ENCODE results near the gene ACOT11. TPM values are rescaled to one million over a fixed set of nuclear protein-coding genes. Genes with fewer than 3 reads are reported as not detected.
"Not testable (repeated sequence)": the region's sequence is repeated elsewhere in the genome, so short reads cannot be mapped to it uniquely, and the experiment has no call there.

Gene ACOT11
- 2.0 TPM in 2 replicates for total RNA-seq

GRCh38 chr1:54547601-54548388 is at the start of gene ACOT11:
Gene ACOT11 (plus strand): TSS chr1:54548228. CDS start chr1:54548310, 82 bp downstream.
- intact Hi-C loops (cut with micrococcal nuclease): no loop called here

DNA sequence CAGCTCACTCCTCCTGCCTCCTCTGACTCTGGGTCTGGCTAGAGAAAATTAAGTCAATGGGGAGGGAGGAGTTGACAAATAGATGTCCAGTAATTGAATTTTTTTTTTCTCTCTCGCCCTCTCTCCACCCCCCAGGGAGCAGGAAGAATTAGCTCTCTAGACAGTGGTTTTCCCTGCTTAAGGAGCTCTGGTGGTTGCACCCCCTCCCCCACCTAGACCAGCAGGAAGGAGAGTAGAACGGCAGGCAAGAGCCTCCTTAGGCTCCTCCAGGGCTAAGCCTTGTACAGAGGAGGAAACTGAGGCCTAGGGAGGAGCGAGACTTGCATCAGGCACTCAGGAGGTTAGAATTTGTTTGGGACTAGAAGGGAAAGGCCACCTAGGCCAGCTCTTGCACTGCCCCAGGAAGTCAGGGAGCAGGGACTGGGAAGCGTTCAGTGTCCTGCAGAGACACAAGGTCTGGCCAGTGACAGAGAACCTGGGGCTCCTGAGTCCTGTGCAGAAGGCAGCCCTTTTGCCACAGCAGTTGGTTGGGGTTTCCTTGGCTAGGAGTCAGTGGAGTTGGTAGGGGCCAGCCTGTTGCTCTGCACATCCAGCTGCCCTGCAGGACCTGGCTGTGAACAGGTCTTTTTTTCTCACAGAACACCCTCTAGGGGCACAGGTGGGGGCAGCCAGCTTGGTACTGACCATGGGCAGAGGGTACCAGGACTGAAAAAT is 49.5 kb upstream of the ACOT11 start:
- intact Hi-C loops (cut with micrococcal nuclease): no loop called here

DNA sequence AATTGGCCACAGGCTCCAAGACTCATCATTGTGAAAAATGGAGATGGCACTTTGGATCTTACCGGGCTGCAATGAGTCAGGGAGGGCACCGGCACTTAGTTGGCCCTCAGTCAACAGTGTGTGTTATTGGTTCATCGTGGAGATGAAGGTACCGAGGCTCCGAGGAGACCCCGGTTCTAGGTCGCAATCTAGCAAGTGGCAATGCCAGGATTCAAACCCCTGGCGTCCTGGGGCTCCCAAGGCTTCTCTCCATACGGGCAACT is 49.0 kb upstream of the ACOT11 start:
- intact Hi-C loops (cut with micrococcal nuclease): no loop called here

- intact Hi-C loops (cut with micrococcal nuclease): no loop called here
Measured at GRCh38 chr1:54499360-54500106, 48.5 kb upstream of the ACOT11 start.

DNA sequence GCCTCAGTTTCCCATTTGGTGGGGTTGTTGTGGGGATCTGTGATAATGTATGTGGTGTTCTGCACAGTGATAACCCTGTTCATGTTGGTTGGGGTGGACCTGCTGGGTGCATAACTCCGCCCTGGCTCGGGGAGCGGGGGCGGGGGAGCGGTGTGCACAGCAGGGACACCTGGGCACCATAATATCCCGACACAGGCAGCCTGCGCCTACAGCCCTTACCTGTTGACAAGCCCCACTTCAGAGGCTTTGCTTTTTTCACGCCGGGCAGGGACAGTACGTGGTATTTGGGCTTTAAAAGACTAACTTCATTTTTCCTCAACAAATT is 48.0 kb upstream of the ACOT11 start:
- intact Hi-C loops (cut with micrococcal nuclease): no loop called here

- intact Hi-C loops (cut with micrococcal nuclease): no loop called here
Measured at GRCh38 chr1:54501849-54502248, 46.2 kb upstream of the ACOT11 start.

- intact Hi-C loops (cut with micrococcal nuclease): no loop called here
Measured at GRCh38 chr1:54502342-54502741, 45.7 kb upstream of the ACOT11 start.

DNA sequence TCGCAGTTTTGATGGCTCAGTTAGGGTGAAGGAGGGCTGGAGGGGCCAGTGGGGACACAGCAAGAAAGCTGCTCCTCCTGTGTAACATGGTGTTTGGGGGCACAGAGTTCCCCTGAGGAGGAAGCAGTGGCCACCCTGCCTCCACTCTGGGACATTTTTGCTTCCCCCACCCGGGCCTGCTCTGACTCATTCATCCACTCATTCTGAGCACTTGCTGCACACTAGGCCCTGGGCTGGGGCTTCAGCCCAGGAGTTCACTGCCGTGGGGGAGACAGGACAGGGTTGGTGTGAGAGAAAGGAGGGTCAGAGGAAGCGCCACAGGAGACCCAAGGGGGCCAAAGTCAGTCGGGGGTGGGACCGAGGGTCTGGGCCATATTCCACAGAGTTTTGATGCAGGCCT is 41.4 kb upstream of the ACOT11 start:
- intact Hi-C loops (cut with micrococcal nuclease): no loop called here

GRCh38 chr1:54507033-54507870 is 40.8 kb upstream of the ACOT11 start:
- intact Hi-C loops (cut with micrococcal nuclease): no loop called here

- intact Hi-C loops (cut with micrococcal nuclease): no loop called here
Measured at GRCh38 chr1:54510715-54511270, 37.2 kb upstream of the ACOT11 start.

DNA sequence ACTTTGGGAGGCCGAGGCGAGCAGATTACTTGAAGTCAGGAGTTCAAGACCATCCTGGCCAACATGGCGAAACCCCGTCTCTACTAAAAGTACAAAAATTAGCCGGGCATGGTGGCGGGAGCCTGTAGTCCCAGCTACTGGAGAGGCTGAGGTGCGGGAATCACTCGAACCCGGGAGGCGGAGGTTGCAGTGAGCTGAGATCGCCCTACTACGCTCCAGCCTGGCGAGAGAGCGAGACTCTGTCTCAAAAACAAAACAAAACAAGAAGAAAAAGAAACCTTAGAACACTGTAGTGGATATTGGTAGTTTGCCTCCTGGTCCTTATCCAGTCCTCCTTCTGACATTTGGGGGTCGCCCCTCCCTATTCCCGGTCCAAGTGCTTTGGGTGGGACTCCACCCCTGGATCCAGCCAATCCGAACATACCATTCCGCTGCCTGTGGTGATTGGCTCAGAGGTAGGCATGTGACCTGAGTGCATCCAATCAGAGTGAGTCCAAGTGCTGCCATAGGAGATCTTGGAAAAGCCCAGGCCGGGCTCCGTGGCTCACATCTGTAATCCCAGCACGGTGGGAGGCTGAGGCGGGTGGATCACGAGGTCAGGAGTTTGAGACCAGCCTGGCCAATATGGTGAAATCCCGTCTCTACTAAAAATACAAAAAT is 34.0 kb upstream of the ACOT11 start:
- intact Hi-C loops (cut with micrococcal nuclease): not testable (repeated sequence)

GRCh38 chr1:54516249-54516920 is 31.6 kb upstream of the ACOT11 start:
- intact Hi-C loops (cut with micrococcal nuclease): no loop called here

GRCh38 chr1:54517496-54517895 is 30.5 kb upstream of the ACOT11 start:
- intact Hi-C loops (cut with micrococcal nuclease): no loop called here

DNA sequence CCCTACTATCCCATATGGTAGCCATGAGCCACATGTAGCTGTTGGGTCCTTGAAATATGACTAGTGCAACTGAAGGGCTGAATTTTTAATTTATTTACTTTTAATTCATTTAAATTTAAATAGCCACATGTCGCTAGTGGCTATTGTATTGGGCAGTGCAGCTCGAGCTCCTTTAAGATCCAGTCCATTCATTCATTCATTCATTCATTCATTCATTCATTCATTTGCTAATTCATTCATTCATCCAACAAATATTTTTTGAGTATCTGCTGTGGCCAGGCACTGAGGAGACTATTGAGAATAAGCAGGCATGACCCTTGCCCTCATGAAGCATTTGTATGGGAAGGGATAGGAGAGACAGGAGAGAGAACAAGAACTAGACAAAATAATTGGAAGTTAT is 29.5 kb upstream of the ACOT11 start:
- intact Hi-C loops (cut with micrococcal nuclease): no loop called here

- intact Hi-C loops (cut with micrococcal nuclease): no loop called here
Measured at GRCh38 chr1:54519709-54520108, 28.3 kb upstream of the ACOT11 start.

DNA sequence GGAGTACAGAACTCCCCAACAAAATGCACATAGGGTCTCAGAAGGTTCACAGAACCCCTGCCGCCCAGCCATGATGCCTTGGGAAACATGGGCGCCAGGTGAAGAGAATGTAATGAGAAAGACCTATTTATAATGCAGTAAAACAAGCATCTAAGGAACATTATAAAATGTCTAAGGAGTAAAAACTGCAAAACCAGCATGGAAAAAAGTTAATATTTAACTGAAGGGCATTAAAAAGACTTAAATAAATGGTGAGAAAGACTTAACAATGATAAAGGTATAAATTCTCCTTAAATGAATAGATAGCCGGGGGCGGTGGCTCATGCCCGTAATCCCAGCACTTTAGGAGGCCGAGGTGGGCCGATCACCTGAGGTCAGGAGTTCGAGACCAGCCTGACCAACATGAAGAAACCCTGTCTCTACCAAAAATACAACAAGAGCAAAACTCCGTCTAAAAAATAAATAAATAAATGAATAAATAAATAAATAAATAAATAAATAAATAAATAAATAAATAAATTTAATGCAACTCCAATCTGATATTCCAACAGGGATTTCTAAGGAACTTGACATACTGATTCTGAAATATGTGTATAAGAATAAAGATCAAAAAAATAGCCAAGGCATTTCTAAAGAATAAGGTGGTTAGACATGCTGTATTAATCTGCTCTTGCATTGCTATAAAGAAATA is 27.3 kb upstream of the ACOT11 start:
- intact Hi-C loops (cut with micrococcal nuclease): no loop called here

DNA sequence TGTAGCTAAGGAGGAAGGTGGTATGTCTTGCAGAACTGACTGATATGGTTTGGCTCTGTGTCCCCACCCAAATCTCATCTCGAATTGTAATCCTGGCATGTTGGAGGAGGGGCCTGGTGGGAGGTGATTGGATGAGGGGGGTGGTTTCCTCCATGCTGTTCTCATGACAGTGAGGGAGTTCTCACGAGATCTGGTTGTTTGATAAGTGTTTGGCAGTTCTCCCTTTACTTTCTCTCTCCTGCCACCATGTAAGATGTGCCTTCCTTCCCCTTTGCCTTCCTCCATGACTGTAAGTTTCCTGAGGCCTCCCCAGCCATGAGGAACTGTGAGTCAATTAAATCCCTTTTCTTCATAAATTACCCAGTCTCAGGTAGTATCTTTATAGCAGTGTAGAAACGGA is 21.5 kb upstream of the ACOT11 start:
- intact Hi-C loops (cut with micrococcal nuclease): not testable (repeated sequence)

DNA sequence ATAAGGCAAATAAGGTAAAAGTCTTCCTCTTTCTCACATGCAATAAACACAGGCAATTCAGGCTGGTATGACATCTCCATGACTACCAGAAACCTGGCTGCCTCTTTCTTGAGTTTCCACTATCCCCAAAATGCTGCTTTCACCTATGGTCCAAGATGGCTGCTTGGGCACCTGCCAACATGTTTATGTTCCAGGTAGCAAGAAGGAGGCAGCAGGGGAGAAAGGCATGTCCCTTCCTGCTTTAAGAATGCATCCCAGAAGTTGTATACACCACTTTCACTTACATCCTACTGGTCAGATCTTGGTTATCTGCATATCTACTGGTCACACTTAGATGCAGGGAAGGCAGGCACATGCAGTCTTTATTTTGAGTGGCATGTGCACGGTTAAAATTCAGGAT is 19.4 kb upstream of the ACOT11 start:
- intact Hi-C loops (cut with micrococcal nuclease): no loop called here

DNA sequence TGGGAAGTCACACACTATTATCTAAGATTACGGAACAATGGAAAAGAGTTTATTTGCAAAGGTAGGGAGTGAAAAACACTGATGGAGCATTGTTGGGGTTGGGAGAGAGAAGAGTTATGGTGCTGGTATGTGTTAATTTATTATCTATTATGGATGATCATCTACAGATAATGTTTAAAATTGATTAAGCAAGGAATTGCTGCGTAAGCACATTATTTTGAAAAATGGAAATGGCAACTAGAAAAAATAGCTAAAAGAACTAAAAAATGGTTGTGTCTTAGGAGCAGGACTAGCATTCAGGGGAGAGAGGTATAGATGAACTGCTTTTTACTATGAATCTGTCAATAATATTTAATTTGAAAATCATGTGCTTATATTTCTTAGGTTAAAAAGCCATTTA is 16.0 kb upstream of the ACOT11 start:
- intact Hi-C loops (cut with micrococcal nuclease): no loop called here

DNA sequence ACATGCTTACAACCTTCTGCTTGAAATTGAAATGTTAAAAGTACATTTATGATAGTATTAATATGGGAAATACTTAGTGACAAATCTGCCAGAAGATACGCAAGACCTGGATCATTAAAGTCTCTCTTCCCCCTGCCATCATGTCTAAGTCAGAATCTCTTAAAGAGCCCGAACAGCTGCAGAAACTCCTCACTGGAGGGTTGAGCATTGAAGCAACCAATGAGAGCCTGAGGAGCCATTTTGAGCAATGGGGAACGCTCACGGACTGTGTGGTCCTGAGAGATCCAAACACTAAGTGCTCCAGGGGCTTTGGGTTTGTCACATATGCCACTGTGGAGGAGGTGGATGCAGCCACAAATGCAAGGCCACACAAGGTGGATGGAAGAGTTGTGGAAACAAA is 11.4 kb upstream of the ACOT11 start:
- intact Hi-C loops (cut with micrococcal nuclease): not testable (repeated sequence)

Measured in T-helper 2 cell treated with Interferon-gamma antibody and Interleukin-4, amounts not matched to agents 100 ng/mL and 5 ng/mL, for 36 hours (primary cell).